Fibroblast of mammary gland (primary cell): ENCODE measurements around the gene LRP1-AS.

ENCODE experiments used
- DNase-seq: peaks from one replicate; pipeline ENCODE4 v3.0.0-alpha.2; 2010; ENCODE audit warnings: low read depth
- H3K4me3 ChIP-seq: 2 replicates; pipeline ENCODE4 v1.5.1; 2011; ENCODE audit warnings: low read depth, mild to moderate bottlenecking, low read length, moderate library complexity; ENCODE audit not compliant: control insufficient read depth
- CTCF ChIP-seq: conservative IDR thresholded peaks from 2 replicates; pipeline ENCODE4 v1.5.1; 2011; ENCODE audit warnings: low read depth, low read length, inconsistent platforms; ENCODE audit not compliant: control insufficient read depth, insufficient read depth

Gene LRP1-AS

GRCh38 chr12:57148469-57149244 is 1.2 kb upstream of the LRP1-AS start:
- peak; percentile 86 for DNase-seq
- no peak for TF ChIP-seq CTCF
- no peak overlapping the region for H3K4me3 ChIP-seq

GRCh38 chr12:57146092-57146491 is 1.3 kb downstream of the LRP1-AS start:
- TF ChIP-seq CTCF: no peak
- H3K4me3 ChIP-seq: no peak overlapping the region
- peak; percentile 72 for DNase-seq

GRCh38 chr12:57145460-57146059 is 1.9 kb downstream of the LRP1-AS start:
- TF ChIP-seq CTCF: peak; percentile 7
- H3K4me3 ChIP-seq: no peak overlapping the region

GRCh38 chr12:57143454-57143853 is 4.0 kb downstream of the LRP1-AS start:
- DNase-seq: no peak
- H3K4me3 ChIP-seq: no peak overlapping the region
- TF ChIP-seq CTCF: no peak

More at GRCh38 chr12:57145460-57146059, 1.9 kb downstream of the LRP1-AS start:
- DNase-seq: no peak

- H3K4me3 ChIP-seq: no peak overlapping the region
- no peak for TF ChIP-seq CTCF
Observed at GRCh38 chr12:57142727-57143126, 4.7 kb downstream of the LRP1-AS start.

GRCh38 chr12:57142121-57142520 is 5.3 kb downstream of the LRP1-AS start:
- TF ChIP-seq CTCF: no peak
- no peak overlapping the region for H3K4me3 ChIP-seq
- no peak for DNase-seq

More at GRCh38 chr12:57142727-57143126, 4.7 kb downstream of the LRP1-AS start:
- no peak for DNase-seq
